Activated CD4-positive, alpha-beta T cell treated with anti-CD3 and anti-CD28 coated beads, Interleukin-10, Interleukin-2, amounts not matched to agents 100 ng/mL and 50 ng/mL, durations not matched to agents 16 hours and 8 hours (primary cell): ENCODE results near the gene WASHC4.

ENCODE experiments used
- DNase-seq: peaks from one replicate; pipeline ENCODE4 v3.0.0-alpha.2; 2020

WASHC4 gene, protein sequence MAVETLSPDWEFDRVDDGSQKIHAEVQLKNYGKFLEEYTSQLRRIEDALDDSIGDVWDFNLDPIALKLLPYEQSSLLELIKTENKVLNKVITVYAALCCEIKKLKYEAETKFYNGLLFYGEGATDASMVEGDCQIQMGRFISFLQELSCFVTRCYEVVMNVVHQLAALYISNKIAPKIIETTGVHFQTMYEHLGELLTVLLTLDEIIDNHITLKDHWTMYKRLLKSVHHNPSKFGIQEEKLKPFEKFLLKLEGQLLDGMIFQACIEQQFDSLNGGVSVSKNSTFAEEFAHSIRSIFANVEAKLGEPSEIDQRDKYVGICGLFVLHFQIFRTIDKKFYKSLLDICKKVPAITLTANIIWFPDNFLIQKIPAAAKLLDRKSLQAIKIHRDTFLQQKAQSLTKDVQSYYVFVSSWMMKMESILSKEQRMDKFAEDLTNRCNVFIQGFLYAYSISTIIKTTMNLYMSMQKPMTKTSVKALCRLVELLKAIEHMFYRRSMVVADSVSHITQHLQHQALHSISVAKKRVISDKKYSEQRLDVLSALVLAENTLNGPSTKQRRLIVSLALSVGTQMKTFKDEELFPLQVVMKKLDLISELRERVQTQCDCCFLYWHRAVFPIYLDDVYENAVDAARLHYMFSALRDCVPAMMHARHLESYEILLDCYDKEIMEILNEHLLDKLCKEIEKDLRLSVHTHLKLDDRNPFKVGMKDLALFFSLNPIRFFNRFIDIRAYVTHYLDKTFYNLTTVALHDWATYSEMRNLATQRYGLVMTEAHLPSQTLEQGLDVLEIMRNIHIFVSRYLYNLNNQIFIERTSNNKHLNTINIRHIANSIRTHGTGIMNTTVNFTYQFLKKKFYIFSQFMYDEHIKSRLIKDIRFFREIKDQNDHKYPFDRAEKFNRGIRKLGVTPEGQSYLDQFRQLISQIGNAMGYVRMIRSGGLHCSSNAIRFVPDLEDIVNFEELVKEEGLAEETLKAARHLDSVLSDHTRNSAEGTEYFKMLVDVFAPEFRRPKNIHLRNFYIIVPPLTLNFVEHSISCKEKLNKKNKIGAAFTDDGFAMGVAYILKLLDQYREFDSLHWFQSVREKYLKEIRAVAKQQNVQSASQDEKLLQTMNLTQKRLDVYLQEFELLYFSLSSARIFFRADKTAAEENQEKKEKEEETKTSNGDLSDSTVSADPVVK

DNA sequence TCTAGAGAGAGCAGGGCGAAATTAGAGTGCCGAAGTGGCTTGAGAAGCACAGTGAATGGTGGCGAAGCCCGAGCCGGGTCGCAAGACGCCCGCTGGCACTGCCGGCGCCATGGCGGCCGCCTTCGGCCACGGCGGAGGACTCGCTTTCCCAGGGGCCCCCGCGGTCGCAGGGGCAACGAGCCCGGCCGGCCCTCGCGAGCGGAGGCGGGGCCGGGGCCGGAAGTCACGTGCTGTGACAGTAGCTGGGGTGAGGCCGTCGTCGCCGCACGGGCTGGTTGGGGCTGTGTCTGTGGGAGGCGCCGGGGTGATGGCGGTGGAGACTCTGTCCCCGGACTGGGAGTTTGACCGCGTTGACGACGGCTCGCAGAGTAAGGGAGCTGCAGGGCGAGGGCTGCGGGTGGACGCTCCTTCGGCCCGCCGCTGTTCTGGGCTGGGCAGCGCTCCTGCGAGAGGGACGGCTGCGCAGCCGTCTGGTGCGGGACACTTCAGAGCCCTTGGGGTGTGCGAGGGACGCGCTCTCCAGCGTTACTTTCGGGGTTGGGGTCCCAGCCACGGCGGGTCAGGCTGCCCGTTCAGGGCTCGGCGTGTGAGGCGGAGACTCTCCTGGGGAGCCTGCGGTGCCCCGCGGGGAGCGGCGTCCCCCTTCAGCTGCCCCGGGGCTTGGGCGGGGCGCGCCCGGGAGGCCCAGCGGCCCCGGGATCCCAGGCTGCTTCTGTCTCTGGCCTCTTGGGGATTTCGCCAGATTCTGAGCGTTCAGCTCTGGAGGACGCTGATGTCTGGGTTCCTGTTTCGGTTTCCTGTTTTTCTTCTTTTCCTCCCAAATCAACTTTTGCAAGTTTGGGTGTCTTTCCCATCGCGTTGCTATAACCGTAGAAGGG, at the start of gene WASHC4:
Gene WASHC4 (plus strand): TSS at position 238 of the 878 bp plus-strand sequence. CDS start 70 bp downstream, at position 308.
- DNase-seq = peak; percentile 97

DNA sequence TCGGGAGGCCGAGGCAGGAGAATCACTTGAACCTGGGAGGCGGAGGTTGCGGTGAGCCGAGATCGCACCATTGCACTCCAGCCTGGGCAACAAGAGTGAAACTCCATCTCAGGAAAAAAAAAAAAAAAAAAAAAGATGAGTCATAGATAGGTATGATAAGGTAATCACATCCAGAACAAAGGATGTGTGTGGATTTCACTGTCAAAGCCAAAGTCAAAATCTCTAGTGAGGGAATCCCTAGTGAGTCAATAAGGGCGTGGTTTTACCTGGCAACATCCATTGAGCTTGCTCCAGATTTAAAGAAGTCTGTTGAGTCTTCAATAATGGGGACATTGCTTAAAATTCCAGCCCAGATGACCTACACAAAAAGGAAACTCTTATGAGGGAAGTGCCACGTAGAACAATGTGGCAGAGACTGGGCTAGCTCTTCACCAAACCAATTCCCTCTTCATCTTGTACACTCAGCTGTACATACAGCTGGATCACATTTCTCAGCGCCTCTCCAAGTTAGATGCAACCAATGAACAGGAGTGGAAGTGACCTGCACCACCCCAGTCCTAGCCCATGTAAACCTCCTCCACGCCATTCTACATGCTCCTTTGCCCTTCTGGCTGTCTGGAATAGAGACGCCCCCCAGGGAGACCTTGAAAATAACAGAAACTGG, 46.7 kb upstream of the WASHC4 start:
- peak; percentile 13 for DNase-seq

GRCh38 chr12:105064564-105065178, 42.9 kb upstream of the WASHC4 start:
- no peak for DNase-seq

- no peak for DNase-seq
These were observed 40.0 kb upstream of the WASHC4 start for GRCh38 chr12:105067511-105068031.

- no peak for DNase-seq
These were observed 37.4 kb upstream of the WASHC4 start for GRCh38 chr12:105069936-105070702.

DNA sequence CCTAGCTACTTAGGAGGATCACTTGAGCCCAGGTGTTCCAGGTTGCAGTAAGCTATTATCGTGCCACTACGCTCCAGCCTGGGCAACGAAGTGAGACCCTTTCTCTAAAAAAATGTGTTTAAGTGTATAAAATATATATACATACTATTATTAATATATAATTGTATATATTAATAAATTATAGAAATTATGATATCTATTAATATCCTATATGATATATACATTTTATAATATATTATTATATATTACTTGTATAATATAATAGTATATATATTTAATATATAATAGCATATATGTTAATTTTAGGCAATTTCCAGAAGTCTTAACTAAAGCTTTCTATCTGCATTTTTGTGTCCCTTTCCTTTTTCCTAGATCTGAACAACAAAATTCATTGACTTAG, 35.5 kb upstream of the WASHC4 start:
- no peak for DNase-seq

DNA sequence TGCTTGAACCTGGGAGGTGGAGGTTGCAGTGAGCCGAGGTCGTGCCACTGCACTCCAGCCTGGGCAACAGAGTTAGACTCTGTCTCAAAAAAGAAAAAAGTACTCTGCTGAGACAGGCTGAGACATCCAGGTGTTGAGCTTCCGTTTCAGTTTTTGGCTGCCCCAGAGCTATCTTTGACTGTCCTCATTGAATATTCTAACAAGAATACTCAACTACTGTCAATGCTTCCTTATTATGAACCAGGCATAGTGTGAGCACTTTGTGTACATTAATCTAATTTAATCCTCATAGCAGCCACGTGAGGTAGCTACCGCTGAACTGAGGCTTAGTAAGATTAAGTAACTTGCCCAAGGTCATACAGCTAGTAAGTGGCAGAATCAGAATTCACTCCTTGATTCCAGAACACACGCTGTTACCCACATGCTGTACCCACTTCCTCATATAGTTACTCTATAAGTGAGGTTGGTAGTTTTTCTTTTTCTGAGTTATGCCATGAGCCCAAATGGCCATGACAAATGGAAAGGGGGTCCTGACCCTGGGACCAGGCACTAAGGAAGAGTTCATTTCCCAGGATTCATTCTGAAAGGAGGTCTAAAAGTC, 34.5 kb upstream of the WASHC4 start:
- no peak for DNase-seq

DNA sequence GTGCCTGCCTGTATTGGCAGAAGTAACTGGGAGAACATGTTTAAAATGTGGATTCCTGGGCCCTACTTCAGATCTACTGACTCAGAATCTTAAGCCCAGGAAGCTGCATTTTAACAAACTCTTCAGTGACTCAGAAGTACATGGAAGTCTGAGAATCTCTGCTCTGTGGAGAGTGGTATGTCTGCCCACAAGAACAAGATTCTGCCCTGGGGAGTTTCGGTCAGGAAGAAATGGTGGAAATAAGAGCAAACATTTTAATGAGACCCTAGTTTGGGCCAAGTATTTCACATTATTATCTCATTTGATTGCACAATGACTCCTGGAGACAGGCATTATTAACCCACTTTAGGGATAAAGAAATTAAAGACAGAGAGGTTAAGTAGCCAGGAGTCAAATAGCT, 31.4 kb upstream of the WASHC4 start:
- DNase-seq = no peak

GRCh38 chr12:105076913-105077312, 30.6 kb upstream of the WASHC4 start:
- DNase-seq = no peak

DNA sequence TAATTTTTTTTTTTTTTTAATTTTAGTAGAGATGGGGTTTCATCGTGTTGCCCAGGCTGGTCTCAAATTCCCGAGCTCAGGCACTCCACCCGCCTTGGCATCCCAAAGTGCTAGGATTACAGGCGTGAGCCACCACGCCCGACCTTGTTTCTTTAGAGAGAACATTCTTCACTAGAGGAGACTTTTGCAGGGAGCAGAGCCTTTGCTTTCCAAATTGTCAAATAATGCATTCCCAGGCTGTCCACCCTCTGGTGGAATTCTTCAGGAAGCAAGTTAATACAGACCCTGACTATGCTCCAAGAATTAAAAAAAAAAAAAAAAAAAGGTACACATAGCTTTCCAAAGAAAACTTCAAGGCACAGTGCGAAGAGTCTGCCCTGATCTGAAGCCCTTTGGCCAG, 30.1 kb upstream of the WASHC4 start:
- no peak for DNase-seq

GRCh38 chr12:105078712-105079570, 28.6 kb upstream of the WASHC4 start:
- DNase-seq = no peak

GRCh38 chr12:105083031-105083430, 24.5 kb upstream of the WASHC4 start:
- no peak for DNase-seq

GRCh38 chr12:105083551-105084105, 23.9 kb upstream of the WASHC4 start:
- no peak for DNase-seq

GRCh38 chr12:105084251-105085250, 23.0 kb upstream of the WASHC4 start, which contains the start of gene ALDH1L2:
Gene ALDH1L2 (minus strand): TSS chr12:105084458. CDS start chr12:105084436, 22 bp downstream.
- DNase-seq = peak; percentile 72

- DNase-seq = no peak
These were observed 22.0 kb upstream of the WASHC4 start for GRCh38 chr12:105085501-105085900.

DNA sequence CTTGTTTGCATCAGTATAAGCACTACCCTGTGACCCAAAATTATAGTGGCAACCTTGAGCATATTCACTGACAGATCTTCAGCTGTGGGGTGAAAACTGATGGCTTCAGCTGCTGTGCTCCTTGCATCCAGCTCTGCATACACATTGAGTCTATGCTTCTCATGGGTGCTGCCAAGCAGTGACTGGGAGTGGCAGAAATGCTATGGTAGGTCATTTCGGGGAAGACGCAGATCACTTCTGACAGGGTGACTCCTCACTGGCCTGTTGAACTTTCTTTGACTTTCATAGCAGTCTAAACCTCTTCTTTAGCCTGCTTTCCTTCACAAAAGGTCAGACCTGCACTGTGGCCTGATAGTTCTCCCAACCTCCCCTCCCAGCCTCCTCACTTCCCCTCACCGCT, 17.7 kb upstream of the WASHC4 start:
- no peak for DNase-seq

DNA sequence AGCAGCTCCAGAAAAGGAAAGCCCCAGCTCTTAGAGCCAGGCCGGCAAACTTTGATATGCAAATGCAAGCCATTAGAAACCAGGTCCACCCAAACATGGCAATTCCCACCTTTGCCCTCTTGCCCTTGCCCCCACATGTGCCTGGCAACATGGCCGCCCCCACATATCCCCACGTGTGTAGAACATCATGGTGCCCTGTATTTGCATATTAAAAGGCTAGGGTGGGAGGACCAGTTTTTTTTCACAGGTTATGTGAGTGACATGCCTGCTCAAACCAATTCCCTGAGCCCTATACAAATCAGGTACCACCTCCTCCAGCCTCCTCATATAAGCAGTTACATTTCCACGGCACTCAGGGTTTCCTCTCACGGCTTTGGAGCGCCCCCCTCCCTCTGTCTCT, 17.2 kb upstream of the WASHC4 start:
- no peak for DNase-seq
